CD4-positive, alpha-beta memory T cell (primary cell): Measurements from ENCODE around the gene VSIG2. TPM values are rescaled to one million over a fixed set of nuclear protein-coding genes. Genes with fewer than 3 reads are reported as not detected.
A peak's percentile ranks its signal among the peaks of the same experiment; 100 is the strongest.

Source experiments
- CTCF ChIA-PET: fragments of 350-600 bp; sonication (Branson Sonifier 250); formaldehyde crosslinking; loops from one replicate; lab custom pipeline; 2021; ENCODE audit warnings: inconsistent platforms; ENCODE audit not compliant: partially characterized antibody; lab: Charles Lee
- POLR2A ChIA-PET: fragments of 350-600 bp; sonication (Branson Sonifier 250); formaldehyde crosslinking; loops from one replicate; lab custom pipeline; 2021; ENCODE audit not compliant: partially characterized antibody; lab: Charles Lee
- DNase-seq, 5 donors: peaks; one replicate each; pipeline versions ENCODE4 v3.0.0 to v3.0.0-alpha.2; 2020 to 2022; ENCODE audit warnings: mixed read lengths in 1 of 5
- H3K27ac ChIP-seq: one replicate; pipeline ENCODE4 v1.7.0; 2013; ENCODE audit warnings: low read depth, low read length
- H3K27me3 ChIP-seq: 2 replicates; pipeline ENCODE4 v1.7.0; 2013; ENCODE audit warnings: mild to moderate bottlenecking, low read length, moderate library complexity; ENCODE audit not compliant: insufficient read depth
- H3K36me3 ChIP-seq: 2 replicates; pipeline ENCODE4 v1.7.0; 2013; ENCODE audit warnings: mild to moderate bottlenecking, low read length, moderate library complexity; ENCODE audit not compliant: insufficient read depth
- H3K4me1 ChIP-seq: 2 replicates; pipeline ENCODE4 v1.7.0; 2013; ENCODE audit warnings: mild to moderate bottlenecking, low read length, moderate library complexity; ENCODE audit not compliant: insufficient read depth
- H3K4me3 ChIP-seq, 2 donors: one replicate each; pipeline ENCODE4 v1.7.0; 2013; ENCODE audit warnings: low read length in 2 of 2, mild to moderate bottlenecking in 1 of 2
- H3K9me3 ChIP-seq, 2 donors: one replicate each; pipeline ENCODE4 v1.7.0; 2013; ENCODE audit warnings: low read length in 2 of 2, control low read depth in 1 of 2; ENCODE audit not compliant: control insufficient read depth in 1 of 2
- H3K27ac Mint-ChIP-seq, 7 donors: one replicate each; pipeline ENCODE4 v1.8.0; 2020 to 2021; ENCODE audit warnings: mixed read lengths in 7 of 7, mild to moderate bottlenecking in 6 of 7, inconsistent platforms in 3 of 7, moderate library complexity in 3 of 7
- H3K27me3 Mint-ChIP-seq, 2 donors: one replicate each; pipeline ENCODE4 v1.8.0; 2020 to 2021; ENCODE audit warnings: mixed read lengths in 2 of 2
- H3K36me3 Mint-ChIP-seq, 2 donors: one replicate each; pipeline ENCODE4 v1.8.0; 2020 to 2021; ENCODE audit warnings: mixed read lengths in 2 of 2, inconsistent platforms in 1 of 2, mild to moderate bottlenecking in 1 of 2
- H3K4me1 Mint-ChIP-seq, 4 donors: one replicate each; pipeline ENCODE4 v1.8.0; 2020 to 2021; ENCODE audit warnings: mixed read lengths in 4 of 4, mild to moderate bottlenecking in 1 of 4
- H3K4me3 Mint-ChIP-seq, 8 donors: one replicate each; pipeline ENCODE4 v1.8.0; 2020 to 2021; ENCODE audit warnings: mixed read lengths in 8 of 8, mild to moderate bottlenecking in 7 of 8, moderate library complexity in 6 of 8, inconsistent platforms in 3 of 8
- H3K9me3 Mint-ChIP-seq, 8 donors: one replicate each; pipeline ENCODE4 v1.8.0; 2020 to 2021; ENCODE audit warnings: mixed read lengths in 8 of 8, mild to moderate bottlenecking in 5 of 8, inconsistent platforms in 3 of 8, moderate library complexity in 1 of 8
- intact Hi-C: fragments of 100-400 bp; cut with micrococcal nuclease; formaldehyde crosslinking; loops from one replicate; pipeline ENCODE4 v1.15.1; 2023
- polyA plus RNA-seq, 2 donors: library from polyadenylated mRNA; unstranded; fragments of 300-500 nt; fragmentation: Illumina TruSeq; gene quantifications; one replicate each; pipeline ENCODE4 v1.2.3, GENCODE V29; 2021
- total RNA-seq, 2 experiments: library from RNA; stranded (reverse); gene quantifications; one replicate each; pipeline ENCODE4 v1.2.3, GENCODE V29; 2021

Gene VSIG2
- total and polyA plus RNA-seq, 4 experiments from 2014 or later = 0.39 to 0.87 (median 0.68) TPM

- peaks cover 0 to 1% of the 10 kb centered on the region in 2 donors for H3K27me3 Mint-ChIP-seq
- H3K4me1 ChIP-seq = peaks cover 7% of the 10 kb centered on the region
- peak overlapping the region; percentile 76 to 97 for H3K4me3 ChIP-seq
- H3K4me1 Mint-ChIP-seq = peaks cover 6 to 21% (median 9%) of the 10 kb centered on the region in 4 donors
- H3K36me3 Mint-ChIP-seq = peaks cover 0 to 6% of the 10 kb centered on the region in 2 donors
- no peaks in the 10 kb centered on the region for H3K9me3 ChIP-seq
- H3K9me3 Mint-ChIP-seq = no peaks in the 10 kb centered on the region
- H3K27ac ChIP-seq = peak overlapping the region; percentile 58
- intact Hi-C loops = loop anchor here (1.0 to 2.0 kb wide), 8 partner anchors 12 to 1141 kb away; partner anchors contain the start of genes HYLS1, MSANTD2, SIAE and SPA17
- ChIA-PET POLR2A (interaction anchor here (0.7 to 3.4 kb wide), 17 partner anchors 7 to 846 kb away, joined by 3 to 50 read pairs (median 6); partner anchors contain the start of genes CCDC15, ESAM, MSANTD2 and SIAE), CTCF (interaction anchor here (0.5 to 17.0 kb wide), 22 partner anchors 9 to 1702 kb away, joined by 3 to 239 read pairs (median 6); partner anchors contain the start of genes CCDC15, ESAM, MSANTD2 and SIAE)
- peak overlapping the region; percentile 83 to 98 (median 94) for H3K27ac Mint-ChIP-seq
- no peak for DNase-seq
- H3K36me3 ChIP-seq = no peaks in the 10 kb centered on the region
- peak overlapping the region; percentile 96 to 99 (median 98) for H3K4me3 Mint-ChIP-seq
- peaks cover 5% of the 10 kb centered on the region for H3K27me3 ChIP-seq
Observed at GRCh38 chr11:124745835-124746620, 6.0 kb downstream of the VSIG2 start.

GRCh38 chr11:124745270-124745834, 6.7 kb downstream of the VSIG2 start:
- Histone ChIP-seq H3K36me3 (no peaks in the 10 kb centered on the region), H3K27me3 (peaks cover 5% of the 10 kb centered on the region), H3K4me3 (no peak overlapping the region), H3K4me1 (peaks cover 14% of the 10 kb centered on the region), H3K9me3 (no peaks in the 10 kb centered on the region), H3K27ac (no peak overlapping the region)
- ChIA-PET CTCF (interaction anchor here (0.6 to 17.0 kb wide), 14 partner anchors 11 to 1703 kb away, joined by 3 to 239 read pairs (median 13); partner anchors contain the start of genes ESAM, MSANTD2, SIAE and SPA17), POLR2A (interaction anchor here (1.4 to 3.4 kb wide), 8 partner anchors 9 to 208 kb away, joined by 3 to 50 read pairs (median 30); partner anchors contain the start of genes CCDC15, ESAM, MSANTD2 and SIAE)
- H3K4me1 Mint-ChIP-seq = peaks cover 8 to 28% (median 13%) of the 10 kb centered on the region in 4 donors
- no peaks in the 10 kb centered on the region for H3K9me3 Mint-ChIP-seq
- DNase-seq = no peak
- peak overlapping the region; percentile 71 to 98 (median 80) for H3K4me3 Mint-ChIP-seq
- intact Hi-C loops = no loop called here
- H3K36me3 Mint-ChIP-seq = peaks cover 0 to 6% of the 10 kb centered on the region in 2 donors
- peak overlapping the region in 3 of 7 donors; percentile 13 to 79 (median 77) for H3K27ac Mint-ChIP-seq
- H3K27me3 Mint-ChIP-seq = peaks cover 0 to 4% of the 10 kb centered on the region in 2 donors

GRCh38 chr11:124743050-124743449, 9.0 kb downstream of the VSIG2 start:
- DNase-seq = no peak
- Histone ChIP-seq H3K27me3 (peaks cover 5% of the 10 kb centered on the region), H3K9me3 (no peaks in the 10 kb centered on the region), H3K36me3 (no peaks in the 10 kb centered on the region), H3K27ac (no peak overlapping the region), H3K4me1 (peaks cover 22% of the 10 kb centered on the region), H3K4me3 (no peak overlapping the region)
- ChIA-PET CTCF (interaction anchor here (1.1 to 17.0 kb wide), 7 partner anchors 15 to 95 kb away, joined by 3 to 239 read pairs (median 5); partner anchors contain the start of genes ESAM, SIAE and SPA17), POLR2A (no interaction called here)
- peaks cover 0 to 6% of the 10 kb centered on the region in 2 donors for H3K36me3 Mint-ChIP-seq
- H3K4me1 Mint-ChIP-seq = peaks cover 11 to 29% (median 21%) of the 10 kb centered on the region in 4 donors
- intact Hi-C loops = no loop called here
- H3K9me3 Mint-ChIP-seq = no peaks in the 10 kb centered on the region
- H3K27ac Mint-ChIP-seq = no peak overlapping the region
- no peak overlapping the region for H3K4me3 Mint-ChIP-seq
- H3K27me3 Mint-ChIP-seq = peaks cover 0 to 4% of the 10 kb centered on the region in 2 donors

DNA sequence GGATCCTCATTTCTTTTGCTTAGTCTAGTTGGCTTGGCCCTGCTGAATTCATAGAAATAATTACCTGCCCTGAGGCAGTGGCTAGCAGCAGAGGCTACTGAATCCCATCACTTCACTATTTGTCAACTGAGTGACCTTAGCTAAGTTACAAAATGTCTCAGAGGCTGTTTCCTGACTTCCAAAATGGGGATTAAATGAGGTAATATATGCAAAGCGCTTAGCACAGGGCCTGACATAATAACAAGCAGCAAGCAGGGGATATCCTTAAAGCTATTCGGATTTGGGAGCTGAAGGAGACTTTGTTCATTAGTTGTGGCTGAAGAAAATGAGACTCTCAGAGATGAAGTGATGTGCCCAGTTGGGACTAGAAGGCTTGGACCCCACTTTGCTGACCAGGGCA, 9.5 kb downstream of the VSIG2 start:
- H3K36me3 Mint-ChIP-seq = peaks cover 0 to 6% of the 10 kb centered on the region in 2 donors
- H3K4me3 Mint-ChIP-seq = no peak overlapping the region
- peaks cover 0 to 4% of the 10 kb centered on the region in 2 donors for H3K27me3 Mint-ChIP-seq
- H3K36me3 ChIP-seq = no peaks in the 10 kb centered on the region
- no peak overlapping the region for H3K27ac Mint-ChIP-seq
- CTCF ChIA-PET = interaction anchor here (1.1 to 17.0 kb wide), 6 partner anchors 16 to 95 kb away, joined by 3 to 239 read pairs (median 5); partner anchors contain the start of genes ESAM, SIAE and SPA17
- DNase-seq = no peak
- H3K9me3 ChIP-seq = no peaks in the 10 kb centered on the region
- H3K27ac ChIP-seq = no peak overlapping the region
- peaks cover 22% of the 10 kb centered on the region for H3K4me1 ChIP-seq
- intact Hi-C loops = no loop called here
- H3K9me3 Mint-ChIP-seq = no peaks in the 10 kb centered on the region
- peaks cover 11 to 29% (median 21%) of the 10 kb centered on the region in 4 donors for H3K4me1 Mint-ChIP-seq
- POLR2A ChIA-PET = no interaction called here
- H3K4me3 ChIP-seq = no peak overlapping the region
- H3K27me3 ChIP-seq = peaks cover 5% of the 10 kb centered on the region

DNA sequence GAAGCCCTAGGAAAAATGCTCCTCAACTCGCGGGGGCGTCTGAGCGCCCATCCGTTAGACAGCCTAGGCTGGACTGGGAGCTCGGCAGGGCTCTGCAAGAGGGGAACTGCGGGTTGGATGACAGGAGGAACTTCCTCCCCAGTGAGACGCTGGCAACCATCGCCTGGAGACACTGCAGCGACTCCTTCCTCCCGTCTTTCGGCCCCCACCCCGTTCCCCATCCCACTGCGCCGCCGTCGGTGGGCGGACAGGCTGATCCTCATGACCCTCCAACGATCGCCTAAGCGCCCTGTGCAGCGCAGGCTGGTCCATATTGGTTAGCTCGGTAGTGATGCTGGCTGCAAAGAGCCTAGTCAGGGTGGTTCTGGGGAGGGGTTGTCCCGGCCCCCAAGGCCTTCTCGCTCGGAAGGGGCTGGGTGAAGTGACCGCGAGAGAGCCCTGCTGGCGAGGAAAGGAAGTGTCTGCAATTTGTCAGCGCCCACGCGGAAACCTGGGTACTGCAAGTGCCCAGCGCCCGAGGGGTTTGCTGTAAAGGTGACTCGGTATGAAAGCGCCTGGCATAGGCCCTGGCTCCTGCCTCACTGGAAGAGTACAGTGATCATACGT, 11.7 kb downstream of the VSIG2 start:
- Mint-ChIP-seq H3K27ac (peak overlapping the region in 5 of 7 donors; percentile 38 to 80 (median 66)), H3K9me3 (no peaks in the 10 kb centered on the region), H3K27me3 (peaks cover 0 to 3% of the 10 kb centered on the region in 2 donors), H3K4me1 (peaks cover 7 to 24% (median 16%) of the 10 kb centered on the region in 4 donors), H3K36me3 (no peaks in the 10 kb centered on the region), H3K4me3 (peak overlapping the region; percentile 82 to 94 (median 86))
- intact Hi-C loops = loop anchor here (1.0 kb wide), 1 partner anchor 67 kb away; the partner anchor contains the start of genes SIAE and SPA17
- H3K4me3 ChIP-seq = peak overlapping the region; percentile 30 to 60
- ChIA-PET CTCF (interaction anchor here (1.0 to 17.0 kb wide), 4 partner anchors 25 to 70 kb away, joined by 3 to 239 read pairs (median 38); partner anchors contain the start of gene ESAM), POLR2A (interaction anchor here (0.8 to 2.4 kb wide), 4 partner anchors 12 to 67 kb away, joined by 3 to 9 read pairs (median 5); partner anchors contain the start of genes SIAE and VSIG2)
- H3K4me1 ChIP-seq = peaks cover 17% of the 10 kb centered on the region
- H3K36me3 ChIP-seq = no peaks in the 10 kb centered on the region
- no peaks in the 10 kb centered on the region for H3K9me3 ChIP-seq
- H3K27ac ChIP-seq = no peak overlapping the region
- DNase-seq = peak; percentile 50 to 61 (median 54)
- H3K27me3 ChIP-seq = peaks cover 5% of the 10 kb centered on the region

- no peak within 1 kb of the TSS for H3K27ac ChIP-seq
- H3K9me3 ChIP-seq = no peaks in the 10 kb centered on the region
- POLR2A ChIA-PET = interaction anchor here (0.8 to 2.4 kb wide), 3 partner anchors 19 to 67 kb away, joined by 4 to 9 read pairs (median 6); partner anchors contain the start of gene SIAE
- Mint-ChIP-seq H3K27me3 (peaks cover 0 to 3% of the 10 kb centered on the region in 2 donors), H3K4me1 (peaks cover 3 to 20% (median 16%) of the 10 kb centered on the region in 4 donors), H3K27ac (peak within 1 kb of the TSS; percentile 38 to 80 (median 62)), H3K36me3 (no peaks in the 10 kb centered on the region), H3K4me3 (peak within 1 kb of the TSS; percentile 83 to 94 (median 86)), H3K9me3 (no peaks in the 10 kb centered on the region)
- peak within 1 kb of the TSS; percentile 39 to 60 for H3K4me3 ChIP-seq
- CTCF ChIA-PET = interaction anchor here (1.0 to 17.0 kb wide), 4 partner anchors 26 to 70 kb away, joined by 3 to 239 read pairs (median 38); partner anchors contain the start of gene ESAM
- H3K4me1 ChIP-seq = peaks cover 17% of the 10 kb centered on the region
- no peaks in the 10 kb centered on the region for H3K36me3 ChIP-seq
- peaks cover 5% of the 10 kb centered on the region for H3K27me3 ChIP-seq
- peak; percentile 73 to 81 (median 76) for DNase-seq
- intact Hi-C loops = loop anchor here (1.0 kb wide), 2 partner anchors 24 to 66 kb away; partner anchors contain the start of genes SIAE and SPA17
Observed at GRCh38 chr11:124739479-124740276, 12.4 kb downstream of the VSIG2 start, which contains the start of gene NRGN. Gene NRGN, plus strand, starts transcription at chr11:124739942. Its CDS starts 143 bp downstream, at chr11:124740085.
